Mammary epithelial cell (primary cell): ENCODE measurements around the gene CELF2.

Experiments
- CTCF ChIP-seq, 2 donors: IDR thresholded peaks in 1 of 2; conservative IDR thresholded peaks in 1 of 2; 2 replicates each; pipeline ENCODE4 v1.5.1; 2011 to 2012; ENCODE audit warnings: inconsistent platforms in 2 of 2, low read length in 2 of 2, mild to moderate bottlenecking in 2 of 2, control low read depth in 1 of 2, low read depth in 1 of 2; ENCODE audit not compliant: insufficient read depth in 1 of 2; ENCODE audit errors: extremely low read depth in 1 of 2
- EZH2 ChIP-seq: IDR thresholded peaks from 2 replicates; pipeline ENCODE4 v1.6.1; 2012; ENCODE audit warnings: low read length, inconsistent platforms, borderline replicate concordance

GRCh38 chr10:11328264-11329061 lies 310.8 kb downstream of the CELF2 start:
- TF ChIP-seq CTCF (conservative IDR thresholded peaks at IDR 0.05 in 1 of 2, IDR thresholded peaks at IDR 0.05 in 1 of 2; ENCODE audit: extremely low read depth in 1 of 2, insufficient read depth in 1 of 2, low read depth in 1 of 2, low read length in 2 of 2): no peak
- no peak for TF ChIP-seq EZH2
